COR-L47 (cell line): ENCODE data around the gene MMP11.

ENCODE experiments used
- DNase-seq: peaks from one replicate; lab custom pipeline; 2025; lab: John Stamatoyannopoulos, UW

MMP11 gene

DNA sequence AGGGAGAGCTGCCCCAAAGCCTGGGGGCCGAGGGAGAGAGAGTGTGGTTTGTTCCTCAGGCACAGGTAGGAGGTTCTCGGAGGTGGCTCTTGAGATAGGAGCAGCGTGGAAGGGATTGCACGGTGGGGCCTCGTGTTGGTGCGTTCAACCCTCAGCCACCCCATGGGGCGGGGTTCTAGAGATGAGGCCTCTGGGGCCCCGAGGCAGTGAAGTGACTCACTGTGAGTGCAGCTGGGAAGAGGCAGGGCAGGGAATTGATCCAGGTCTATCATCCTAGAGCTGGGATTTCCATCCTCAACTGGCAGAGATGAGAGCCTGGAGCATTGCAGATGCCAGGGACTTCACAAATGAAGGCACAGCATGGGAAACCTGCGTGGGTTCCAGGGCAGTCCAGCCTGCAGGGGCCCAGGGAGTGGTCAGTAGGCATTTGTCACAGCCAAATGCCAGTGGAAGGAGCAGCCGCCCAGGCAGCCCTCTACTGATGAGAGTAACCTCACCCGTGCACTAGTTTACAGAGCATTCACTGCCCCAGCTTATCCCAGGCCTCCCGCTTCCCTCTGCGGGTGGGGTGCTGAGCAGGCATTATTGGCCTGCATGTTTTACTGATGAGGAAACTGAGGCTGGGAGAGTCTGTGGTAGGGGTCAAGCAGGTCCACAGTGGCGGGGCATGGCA is 9.0 kb downstream of the MMP11 start:
- no peak for DNase-seq

DNA sequence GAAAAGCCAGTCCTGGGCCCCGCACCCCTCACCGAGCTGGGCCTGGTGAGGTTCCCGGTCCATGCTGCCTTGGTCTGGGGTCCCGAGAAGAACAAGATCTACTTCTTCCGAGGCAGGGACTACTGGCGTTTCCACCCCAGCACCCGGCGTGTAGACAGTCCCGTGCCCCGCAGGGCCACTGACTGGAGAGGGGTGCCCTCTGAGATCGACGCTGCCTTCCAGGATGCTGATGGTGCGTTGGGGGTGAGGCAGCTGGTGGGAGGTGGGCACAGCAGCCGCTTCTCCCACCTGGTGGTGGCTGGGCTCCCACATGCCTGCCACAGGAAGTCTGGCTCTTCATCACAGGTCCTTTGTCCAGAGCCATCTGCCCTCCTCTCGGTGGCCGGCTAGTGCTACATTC is 9.6 kb downstream of the MMP11 start:
- DNase-seq = no peak

DNA sequence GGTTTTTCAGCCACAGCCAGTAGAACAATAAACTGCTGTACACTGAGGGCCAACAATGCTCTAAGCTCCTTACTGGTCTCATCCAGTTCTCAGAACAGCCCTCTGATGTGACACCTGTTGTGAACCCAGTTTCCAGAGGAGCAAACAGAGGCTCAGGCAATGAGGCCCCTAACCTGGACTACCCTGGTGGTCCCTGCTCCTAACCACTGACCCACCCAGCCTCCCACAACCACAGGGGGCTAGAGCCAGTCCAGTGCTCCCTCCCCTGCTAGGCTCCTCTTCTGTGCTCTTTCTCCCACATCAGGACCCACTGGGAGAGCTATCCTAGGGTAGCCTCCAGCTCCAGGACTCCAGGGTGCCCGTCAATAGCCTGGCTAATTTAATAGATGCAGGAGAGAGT is 10.1 kb downstream of the MMP11 start:
- DNase-seq = no peak

DNA sequence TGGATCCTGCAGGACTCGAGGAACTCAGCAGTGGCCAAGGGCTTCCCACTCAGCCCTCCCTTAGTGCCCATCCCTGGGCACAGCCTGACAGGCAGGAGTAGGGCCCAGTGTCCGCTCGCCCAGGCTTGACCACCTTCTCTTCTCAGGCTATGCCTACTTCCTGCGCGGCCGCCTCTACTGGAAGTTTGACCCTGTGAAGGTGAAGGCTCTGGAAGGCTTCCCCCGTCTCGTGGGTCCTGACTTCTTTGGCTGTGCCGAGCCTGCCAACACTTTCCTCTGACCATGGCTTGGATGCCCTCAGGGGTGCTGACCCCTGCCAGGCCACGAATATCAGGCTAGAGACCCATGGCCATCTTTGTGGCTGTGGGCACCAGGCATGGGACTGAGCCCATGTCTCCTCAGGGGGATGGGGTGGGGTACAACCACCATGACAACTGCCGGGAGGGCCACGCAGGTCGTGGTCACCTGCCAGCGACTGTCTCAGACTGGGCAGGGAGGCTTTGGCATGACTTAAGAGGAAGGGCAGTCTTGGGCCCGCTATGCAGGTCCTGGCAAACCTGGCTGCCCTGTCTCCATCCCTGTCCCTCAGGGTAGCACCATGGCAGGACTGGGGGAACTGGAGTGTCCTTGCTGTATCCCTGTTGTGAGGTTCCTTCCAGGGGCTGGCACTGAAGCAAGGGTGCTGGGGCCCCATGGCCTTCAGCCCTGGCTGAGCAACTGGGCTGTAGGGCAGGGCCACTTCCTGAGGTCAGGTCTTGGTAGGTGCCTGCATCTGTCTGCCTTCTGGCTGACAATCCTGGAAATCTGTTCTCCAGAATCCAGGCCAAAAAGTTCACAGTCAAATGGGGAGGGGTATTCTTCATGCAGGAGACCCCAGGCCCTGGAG is 10.9 kb downstream of the MMP11 start:
- DNase-seq = no peak

DNA sequence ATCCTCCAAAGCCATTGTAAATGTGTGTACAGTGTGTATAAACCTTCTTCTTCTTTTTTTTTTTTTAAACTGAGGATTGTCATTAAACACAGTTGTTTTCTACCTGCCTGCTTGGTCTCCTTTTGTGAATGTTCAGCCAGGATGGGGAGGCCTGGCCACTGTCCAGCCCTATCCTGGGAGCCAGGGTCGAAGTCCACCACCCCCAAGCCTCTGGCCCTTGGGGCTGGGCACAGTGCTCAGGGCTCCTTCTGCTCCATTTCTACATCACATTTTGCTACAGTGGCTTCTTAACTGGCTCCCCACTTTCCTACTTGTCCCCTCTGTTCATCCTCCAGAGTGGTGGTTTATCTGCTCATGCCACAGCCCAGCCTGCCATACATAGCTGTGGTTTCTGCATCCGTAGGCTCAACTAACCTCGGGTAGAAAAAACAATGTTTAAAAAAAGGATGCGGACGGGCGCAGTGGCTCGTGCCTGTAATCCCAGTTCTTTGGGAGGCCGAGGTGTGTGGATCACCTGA is 11.6 kb downstream of the MMP11 start:
- no peak for DNase-seq

DNA sequence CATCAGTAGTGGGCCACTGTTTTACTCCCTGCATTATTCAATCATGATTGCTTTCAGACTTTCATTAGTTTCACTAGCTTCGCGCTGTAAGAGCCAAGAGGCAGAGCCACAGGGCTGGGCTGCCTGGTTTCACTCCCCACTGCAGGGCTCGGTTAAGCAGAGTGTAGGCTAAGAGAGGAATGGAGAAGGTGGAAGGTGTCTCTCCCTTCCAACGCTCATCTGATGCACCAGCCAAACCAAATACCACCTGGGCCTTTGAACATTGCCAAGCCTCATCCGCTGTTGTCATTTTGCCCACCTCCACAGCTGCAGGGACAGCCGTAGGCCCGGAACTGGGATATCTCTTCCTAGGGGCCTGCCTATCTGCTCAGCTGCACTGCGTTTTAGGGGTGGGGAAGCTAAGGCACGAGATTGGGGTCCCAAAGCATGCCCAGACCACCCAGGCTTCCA is 13.6 kb downstream of the MMP11 start:
- DNase-seq = no peak

DNA sequence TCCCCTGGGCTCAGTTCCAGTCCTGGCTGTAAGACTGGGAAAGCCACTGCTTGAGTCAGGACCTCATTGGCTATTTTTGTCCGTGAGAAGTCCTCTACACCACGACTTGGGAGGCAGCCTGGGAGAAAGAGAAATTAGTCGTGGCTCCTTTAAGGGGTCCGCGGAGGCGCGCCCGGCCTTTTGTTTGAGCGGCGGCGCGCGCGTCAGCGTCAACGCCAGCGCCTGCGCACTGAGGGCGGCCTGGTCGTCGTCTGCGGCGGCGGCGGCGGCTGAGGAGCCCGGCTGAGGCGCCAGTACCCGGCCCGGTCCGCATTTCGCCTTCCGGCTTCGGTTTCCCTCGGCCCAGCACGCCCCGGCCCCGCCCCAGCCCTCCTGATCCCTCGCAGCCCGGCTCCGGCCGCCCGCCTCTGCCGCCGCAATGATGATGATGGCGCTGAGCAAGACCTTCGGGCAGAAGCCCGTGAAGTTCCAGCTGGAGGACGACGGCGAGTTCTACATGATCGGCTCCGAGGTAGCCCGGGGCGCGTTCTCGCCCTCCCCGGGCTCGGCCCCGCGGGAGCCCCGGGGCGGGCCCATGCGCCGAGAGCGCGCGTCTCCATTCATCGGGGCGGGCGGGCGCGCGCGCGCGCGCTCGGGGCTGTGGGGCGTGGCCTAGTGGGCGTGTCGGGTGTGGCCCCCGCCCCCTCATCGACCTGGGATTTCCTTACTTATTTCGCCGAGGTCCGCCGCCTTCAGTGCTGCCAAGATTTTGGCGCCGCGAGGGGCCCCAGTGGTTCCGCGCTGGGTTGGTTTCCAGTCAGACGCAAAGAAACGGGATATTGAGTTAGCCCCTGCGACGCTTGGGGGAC is 14.3 kb downstream of the MMP11 start, which contains the start of gene SMARCB1:
SMARCB1 (plus strand) TSS at position 215 of the 848 bp plus-strand sequence; CDS start at position 419, 204 bp downstream.
- DNase-seq = peak; percentile 83

DNA sequence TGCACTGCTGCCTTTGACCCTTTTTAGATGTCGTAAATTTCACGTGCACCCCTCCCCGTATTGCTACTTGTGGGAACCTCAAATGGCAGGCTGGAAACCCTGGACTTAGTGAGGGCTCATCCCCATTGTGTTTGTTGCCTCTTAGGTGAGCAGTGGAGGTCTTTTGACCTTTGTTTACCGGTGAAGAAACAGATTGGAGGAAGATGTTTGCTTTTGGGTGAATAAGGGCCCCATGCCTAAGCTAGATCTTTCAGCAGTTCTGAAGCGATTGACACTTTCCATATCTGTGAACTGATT is 14.9 kb downstream of the MMP11 start:
- DNase-seq = no peak

DNA sequence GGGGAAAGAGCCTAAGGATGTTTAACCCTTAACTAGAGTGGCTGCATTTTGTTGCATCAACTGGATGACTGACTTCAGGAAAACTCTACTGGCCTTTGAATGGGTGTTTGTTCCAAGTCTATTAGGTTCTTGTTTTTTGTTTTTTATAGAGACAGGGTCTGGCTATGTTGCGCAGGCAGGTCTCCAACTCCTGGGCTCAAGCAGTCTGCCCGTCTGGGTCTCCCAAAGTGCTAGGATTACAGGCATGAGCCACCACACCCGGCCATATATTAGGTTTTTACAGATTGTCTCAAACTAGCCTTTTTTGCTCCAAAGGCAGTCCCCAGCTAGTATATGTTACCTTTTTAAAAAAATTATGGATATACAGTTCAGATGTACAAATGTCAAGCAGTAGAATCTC is 15.3 kb downstream of the MMP11 start:
- DNase-seq = no peak

DNA sequence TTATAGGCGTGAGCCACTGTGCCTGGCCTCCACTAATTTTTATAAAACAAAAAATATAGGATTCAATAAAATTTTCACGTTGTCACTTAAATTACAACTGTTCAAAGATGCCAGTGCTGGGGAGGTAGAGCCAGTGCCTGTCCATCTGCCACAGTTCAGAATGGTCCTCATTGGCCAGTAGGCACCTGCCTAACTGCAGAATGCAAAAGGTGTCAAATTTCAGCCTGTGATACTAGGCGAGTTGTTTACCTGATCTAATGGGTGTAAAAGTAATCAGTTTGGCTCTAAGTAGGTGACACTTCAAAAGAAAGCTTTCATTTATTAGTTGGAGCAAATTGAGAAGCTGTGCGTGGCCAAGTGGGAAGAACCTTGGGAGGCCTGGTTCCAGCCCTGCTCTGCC is 16.5 kb downstream of the MMP11 start:
- DNase-seq = peak; percentile 6

DNA sequence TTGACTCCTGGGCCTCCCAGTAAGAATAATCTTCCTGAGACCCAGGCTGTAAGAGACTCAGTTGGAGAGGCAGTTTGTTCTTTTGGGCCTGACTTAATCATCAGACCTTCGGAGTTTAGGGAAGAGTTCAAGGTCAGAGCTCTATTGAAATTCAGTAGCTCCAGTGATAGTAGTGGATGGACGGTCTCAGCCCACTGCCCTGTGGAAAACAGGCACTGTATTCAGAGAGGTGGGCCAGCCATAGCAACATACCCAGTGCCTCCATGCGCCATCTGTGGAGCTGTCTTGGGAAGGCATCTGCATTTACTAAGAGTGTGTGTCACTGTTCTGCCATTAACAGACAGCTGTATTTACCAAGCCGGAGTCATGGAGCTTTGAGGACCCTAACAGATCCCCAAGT is 17.0 kb downstream of the MMP11 start:
- peak; percentile 4 for DNase-seq

DNA sequence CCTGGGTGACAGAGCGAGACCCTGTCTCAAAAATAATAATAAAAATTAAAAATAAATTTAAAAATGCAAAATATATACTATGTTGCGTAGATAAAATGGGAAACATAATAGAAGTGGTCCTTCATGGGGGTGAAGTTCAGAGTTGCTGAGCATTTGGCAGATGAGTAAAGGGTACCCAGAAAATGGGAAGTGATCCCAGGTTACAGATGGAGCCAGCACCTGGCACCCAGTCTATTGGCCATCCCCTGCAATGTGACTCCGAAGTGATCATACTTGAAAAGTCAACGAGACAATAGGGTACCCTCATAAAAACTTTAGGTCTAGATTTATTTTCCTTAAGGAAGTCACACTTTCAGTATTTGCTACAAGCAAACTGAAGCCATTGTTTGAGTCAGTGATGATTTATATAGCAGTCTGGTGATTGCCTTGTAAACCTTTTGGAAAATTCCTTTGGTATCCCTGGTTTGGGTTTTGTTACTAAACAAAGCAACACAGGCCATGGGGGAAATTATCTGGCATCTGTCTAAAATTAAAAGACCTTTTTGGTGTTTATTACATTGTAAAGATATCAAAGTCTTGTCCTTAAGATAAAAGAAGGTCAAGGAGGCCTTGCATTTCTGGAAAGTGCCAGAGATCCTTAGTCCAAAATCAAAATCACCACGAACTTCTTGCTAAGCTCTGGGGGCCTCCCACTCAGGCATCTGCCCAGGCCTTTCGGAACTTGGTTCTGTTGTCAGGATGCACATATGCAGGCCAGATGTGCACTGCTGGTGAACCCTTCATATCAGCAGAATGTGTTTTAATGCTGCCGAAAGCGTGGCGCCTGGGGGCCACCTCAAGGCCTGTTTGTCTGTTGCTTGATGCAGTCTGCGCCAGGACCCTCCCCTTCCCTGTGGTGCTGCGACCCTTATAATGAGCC is 18.4 kb downstream of the MMP11 start:
- no peak for DNase-seq

DNA sequence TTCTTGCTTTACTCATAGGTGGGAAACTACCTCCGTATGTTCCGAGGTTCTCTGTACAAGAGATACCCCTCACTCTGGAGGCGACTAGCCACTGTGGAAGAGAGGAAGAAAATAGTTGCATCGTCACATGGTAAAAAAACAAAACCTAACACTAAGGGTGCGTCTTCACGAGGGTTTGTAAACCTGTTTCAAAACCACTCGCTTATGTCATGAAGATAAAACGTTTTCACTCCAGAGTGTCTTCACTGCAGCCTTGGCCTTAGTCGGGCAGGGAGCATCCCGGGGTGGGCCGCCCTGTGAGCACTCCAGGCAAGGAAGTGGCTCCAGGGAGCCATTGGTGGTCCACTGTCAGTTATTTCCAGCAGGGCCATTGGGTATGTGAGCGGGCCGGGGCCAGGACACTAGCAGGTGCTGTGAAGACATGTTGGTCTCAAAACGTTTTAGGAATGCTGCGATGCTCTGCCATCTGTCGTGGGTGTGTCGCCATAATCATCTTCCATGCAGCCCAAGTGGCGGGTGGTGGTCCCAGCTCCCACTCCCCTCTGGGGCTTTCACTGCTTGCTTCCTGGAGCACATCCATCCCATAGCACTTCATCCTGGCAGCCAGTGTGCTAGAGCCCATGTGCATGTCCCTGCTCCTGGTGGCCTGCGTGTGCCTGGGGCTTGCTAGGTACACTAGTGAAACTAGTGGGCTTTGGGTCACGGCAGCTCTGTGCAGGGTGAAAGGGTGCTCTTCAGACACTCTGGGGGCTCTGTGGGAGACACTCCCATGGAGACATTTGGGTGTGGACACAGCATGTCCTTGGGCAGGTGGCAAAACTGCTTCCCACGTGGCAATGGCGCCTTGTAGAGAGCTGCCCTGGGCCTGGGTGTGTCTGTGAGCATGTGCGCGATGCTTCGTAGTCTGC is 19.3 kb downstream of the MMP11 start:
- no peak for DNase-seq

DNA sequence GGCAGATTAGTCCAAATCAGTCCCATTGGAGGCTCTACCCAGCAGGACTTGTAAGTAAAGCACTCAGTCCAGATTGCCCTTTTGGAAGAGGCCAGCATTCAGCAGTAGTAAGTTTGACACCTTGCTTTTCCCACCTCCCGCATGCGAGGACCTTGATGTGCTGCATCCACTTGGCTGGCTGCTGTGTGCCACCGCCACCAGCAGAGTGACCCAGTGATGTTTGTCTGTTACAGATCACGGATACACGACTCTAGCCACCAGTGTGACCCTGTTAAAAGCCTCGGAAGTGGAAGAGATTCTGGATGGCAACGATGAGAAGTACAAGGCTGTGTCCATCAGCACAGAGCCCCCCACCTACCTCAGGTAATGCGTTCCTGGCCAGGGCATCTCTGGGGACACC is 20.7 kb downstream of the MMP11 start:
- no peak for DNase-seq

DNA sequence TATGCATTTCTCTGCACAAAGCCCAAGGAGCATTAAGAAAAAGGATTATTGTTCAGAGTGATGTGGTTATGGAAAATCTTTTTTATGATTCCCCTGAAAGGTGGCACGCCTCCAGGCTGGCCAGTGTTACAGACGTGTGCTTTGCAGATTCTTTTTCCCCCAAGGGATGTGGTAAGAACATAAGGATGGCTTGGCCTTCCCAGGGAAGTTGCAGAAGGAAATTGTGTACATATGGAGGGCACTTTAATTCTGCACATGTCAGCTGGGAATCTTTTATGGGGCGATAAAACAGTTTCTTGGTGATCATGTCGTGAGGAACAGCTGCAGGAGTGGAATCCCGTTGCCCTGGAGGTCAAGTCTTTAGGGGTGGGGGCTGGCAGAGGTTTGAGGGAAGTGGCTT is 23.8 kb downstream of the MMP11 start:
- DNase-seq = no peak

DNA sequence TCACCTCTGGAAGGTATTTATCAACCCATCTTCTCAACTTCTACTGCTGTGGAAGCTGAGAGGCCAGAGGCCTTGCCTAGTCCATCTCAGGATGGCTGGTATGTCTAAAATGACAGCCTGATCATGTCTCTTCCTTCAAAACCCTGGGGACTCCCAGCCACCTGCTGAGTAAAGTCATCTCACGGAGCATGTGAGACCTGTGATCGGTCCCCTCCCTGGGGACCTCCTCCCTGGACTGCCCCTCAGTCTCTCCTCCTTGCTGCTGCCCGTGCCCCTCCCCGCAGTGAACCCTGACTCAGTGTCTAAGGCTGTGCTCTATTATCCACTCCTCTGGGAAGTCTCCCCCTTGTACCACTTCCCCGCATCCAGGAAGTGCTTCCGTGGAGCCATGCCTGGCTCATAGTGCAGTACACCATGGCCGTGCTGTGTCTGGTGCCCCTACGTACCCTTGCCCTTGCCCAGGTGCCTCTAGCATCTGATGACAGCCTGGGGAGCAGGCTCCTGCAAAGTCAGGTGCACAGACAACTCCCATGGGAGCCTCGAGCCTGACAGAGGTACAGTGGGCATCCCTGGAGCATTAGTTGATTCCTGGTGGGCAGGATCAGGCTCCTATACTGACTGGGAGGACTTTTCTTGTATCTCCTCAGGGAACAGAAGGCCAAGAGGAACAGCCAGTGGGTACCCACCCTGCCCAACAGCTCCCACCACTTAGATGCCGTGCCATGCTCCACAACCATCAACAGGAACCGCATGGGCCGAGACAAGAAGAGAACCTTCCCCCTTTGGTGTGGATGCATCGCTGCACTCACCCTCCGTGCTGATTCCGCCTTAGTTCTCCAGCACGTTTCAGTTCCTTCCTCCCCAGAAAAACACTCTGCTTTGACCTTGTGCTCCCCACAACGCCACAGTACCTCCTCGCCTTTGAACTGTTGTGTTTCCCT is 27.9 kb downstream of the MMP11 start:
- DNase-seq = no peak

DNA sequence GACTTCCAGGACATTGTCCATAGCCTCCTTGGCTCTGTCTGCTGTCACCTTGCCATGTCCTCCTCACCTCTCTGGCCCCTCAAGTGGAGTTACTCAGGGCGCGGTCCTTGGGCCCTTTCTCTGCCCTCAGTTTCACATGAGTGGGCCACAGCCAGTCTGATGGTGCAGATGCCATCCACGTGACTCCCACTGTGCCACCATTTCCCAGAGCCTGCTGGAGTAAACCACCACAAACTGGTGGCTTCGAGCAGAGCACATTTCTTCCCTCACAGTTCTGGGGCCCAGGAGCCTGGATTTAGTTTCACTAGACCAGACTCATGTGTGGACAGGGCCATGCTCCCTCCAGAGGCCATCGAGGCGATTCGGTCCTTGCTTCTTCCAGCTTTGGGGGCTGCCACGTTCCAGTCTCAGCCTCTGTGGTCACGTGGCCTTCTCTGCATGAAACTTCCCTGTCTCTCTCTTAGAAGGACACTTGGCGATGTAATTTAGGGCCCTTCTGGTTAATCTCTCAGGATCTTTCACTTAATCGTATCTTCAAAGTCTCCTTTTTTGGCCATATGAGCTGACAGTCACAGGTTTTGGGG is 28.7 kb downstream of the MMP11 start:
- DNase-seq = no peak

DNA sequence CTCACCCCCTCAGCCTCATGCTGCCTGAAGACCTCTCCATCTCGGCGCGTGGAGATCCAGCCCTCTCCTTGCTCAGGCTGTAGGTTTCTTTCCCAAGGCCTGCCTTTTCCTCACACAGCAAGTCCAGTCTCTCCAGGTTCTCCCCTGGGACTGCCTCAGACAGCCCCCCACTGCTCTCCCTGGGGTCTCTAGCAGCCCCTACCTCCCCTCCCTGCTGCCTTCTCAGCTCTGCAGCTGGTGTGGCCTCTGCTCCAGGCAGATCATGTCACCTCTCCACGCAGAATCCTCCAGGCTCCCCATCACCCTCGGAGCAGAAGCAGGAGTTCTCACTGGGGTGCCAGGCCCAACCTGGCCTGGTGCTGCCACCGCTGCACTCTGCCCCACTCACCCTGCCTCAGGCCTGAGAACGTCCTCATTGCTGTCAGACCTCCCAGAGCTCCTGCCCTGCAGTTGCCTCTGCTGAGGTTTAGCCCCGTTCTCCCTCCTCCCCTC is 29.3 kb downstream of the MMP11 start:
- no peak for DNase-seq
